NAMALWA (cell line): ENCODE measurements around the gene TNXB.
"Not testable (repeated sequence)": the region's sequence is repeated elsewhere in the genome, so short reads cannot be mapped to it uniquely, and the experiment has no call there.

Experiments used
- DNase-seq: peaks from one replicate; pipeline ENCODE4 v3.0.0-alpha.2; 2015; ENCODE audit warnings: low spot score

The TNXB gene

DNA sequence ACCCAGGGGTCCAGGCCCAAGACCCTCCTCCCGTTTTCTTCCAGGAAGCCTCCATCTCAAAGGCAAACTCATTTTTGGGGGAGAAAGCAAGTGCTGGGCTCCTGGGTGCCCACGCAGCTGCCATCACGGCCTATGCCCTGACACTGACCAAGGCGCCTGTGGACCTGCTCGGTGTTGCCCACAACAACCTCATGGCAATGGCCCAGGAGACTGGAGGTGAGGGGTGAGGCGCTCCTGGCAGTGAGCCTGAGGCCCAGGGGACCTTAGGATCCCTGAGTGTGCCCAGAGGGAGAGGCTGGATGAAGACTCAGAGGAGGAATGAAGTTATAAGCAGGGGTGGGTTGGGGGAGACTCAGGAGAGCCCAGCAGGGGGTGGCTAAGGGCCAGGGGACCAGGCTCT, 112.8 kb downstream of the TNXB start:
- not testable (repeated sequence) for DNase-seq

DNA sequence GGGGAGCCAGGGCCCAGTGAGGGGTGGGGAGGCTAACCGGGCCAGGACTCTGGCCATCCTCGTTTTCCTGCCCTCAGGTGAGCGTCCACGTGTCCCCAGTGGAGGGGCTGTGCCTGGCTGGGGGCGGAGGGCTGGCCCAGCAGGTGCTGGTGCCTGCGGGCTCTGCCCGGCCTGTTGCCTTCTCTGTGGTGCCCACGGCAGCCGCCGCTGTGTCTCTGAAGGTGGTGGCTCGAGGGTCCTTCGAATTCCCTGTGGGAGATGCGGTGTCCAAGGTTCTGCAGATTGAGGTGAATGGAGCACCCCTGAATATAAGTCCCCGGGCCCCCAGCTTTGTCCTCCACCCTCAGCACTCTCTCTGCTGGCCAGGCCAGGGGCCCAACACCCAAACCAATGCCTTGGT, 114.7 kb downstream of the TNXB start:
- DNase-seq, result not testable (repeated sequence)
